ENCODE measurements around the gene CFAP299.

CFAP299 gene

DNA sequence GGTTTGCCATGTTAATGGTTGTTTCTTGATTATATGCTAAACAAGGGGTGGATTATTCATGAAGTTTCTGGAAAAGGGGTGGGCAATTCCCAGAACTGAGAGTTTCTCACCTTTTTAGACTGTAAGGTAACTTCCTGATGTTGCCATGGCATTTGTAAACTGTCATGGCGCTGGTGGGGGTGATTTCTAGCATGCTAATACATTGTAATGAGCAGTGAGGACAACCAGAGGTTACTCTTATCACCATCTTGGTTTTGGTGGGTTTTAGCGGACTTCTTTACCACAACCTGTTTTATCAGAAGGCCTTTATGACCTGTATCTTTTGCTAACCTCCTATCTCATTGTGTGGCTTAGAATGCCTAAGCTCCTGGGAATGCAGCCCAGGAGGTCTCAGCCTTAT, 81.5 kb downstream of the CFAP299 start:
- no peak overlapping the region for H2BK5ac ChIP-seq (ENCODE audit: low read depth, low read length, poor library complexity)
- no peak overlapping the region for H2BK120ac ChIP-seq (ENCODE audit: insufficient read depth, low read length, poor library complexity)
- H3K4me2 ChIP-seq (ENCODE audit: low read length), result no peak overlapping the region
- WGBS (ENCODE audit: extremely low coverage, insufficient coverage, insufficient read length), result no CpG with 5 or more reads among the region's 2 CpGs
- H2BK12ac ChIP-seq (ENCODE audit: low read length), result no peak overlapping the region
- H4K8ac ChIP-seq (ENCODE audit: low read depth, low read length), result no peak overlapping the region
- H3K9me3 ChIP-seq (ENCODE audit: insufficient read depth, low read depth, low read length), result no peaks in the 10 kb centered on the region
- no peak overlapping the region for H3K4me3 ChIP-seq (ENCODE audit: low read depth, low read length)
- no peaks in the 10 kb centered on the region for H3K79me1 ChIP-seq (ENCODE audit: low read length)
- H3K4ac ChIP-seq (ENCODE audit: low read depth, low read length), result no peak overlapping the region
- H3K23ac ChIP-seq (ENCODE audit: low read length), result no peak overlapping the region
- no peak overlapping the region for H3K9ac ChIP-seq (ENCODE audit: low read length)
- H4K12ac ChIP-seq (ENCODE audit: low read depth, low read length), result no peak overlapping the region
- no peaks in the 10 kb centered on the region for H3K36me3 ChIP-seq (ENCODE audit: control insufficient read depth in 1 of 2, insufficient read depth in 2 of 2, low read length in 2 of 2)
- H3K4me1 ChIP-seq (ENCODE audit: control insufficient read depth in 1 of 2, insufficient read depth in 2 of 2, low read length in 2 of 2), result no peaks in the 10 kb centered on the region
- no peak for DNase-seq
- H3K18ac ChIP-seq (ENCODE audit: low read length), result no peak overlapping the region
- H2AK5ac ChIP-seq (ENCODE audit: low read length), result no peak overlapping the region
- no peaks in the 10 kb centered on the region for H3K79me2 ChIP-seq (ENCODE audit: control insufficient read depth, insufficient read depth, low read length, poor library complexity)
- no peak overlapping the region for H3K27ac ChIP-seq (ENCODE audit: low read depth, low read length)
- H3K27me3 ChIP-seq (ENCODE audit: insufficient read depth, low read length), result no peaks in the 10 kb centered on the region
- H2AFZ ChIP-seq (ENCODE audit: insufficient read depth, low read length, poor library complexity), result no peak overlapping the region
- no peak overlapping the region for H4K91ac ChIP-seq (ENCODE audit: low read depth, low read length)
- no peak overlapping the region for H3K14ac ChIP-seq (ENCODE audit: low read length)

DNA sequence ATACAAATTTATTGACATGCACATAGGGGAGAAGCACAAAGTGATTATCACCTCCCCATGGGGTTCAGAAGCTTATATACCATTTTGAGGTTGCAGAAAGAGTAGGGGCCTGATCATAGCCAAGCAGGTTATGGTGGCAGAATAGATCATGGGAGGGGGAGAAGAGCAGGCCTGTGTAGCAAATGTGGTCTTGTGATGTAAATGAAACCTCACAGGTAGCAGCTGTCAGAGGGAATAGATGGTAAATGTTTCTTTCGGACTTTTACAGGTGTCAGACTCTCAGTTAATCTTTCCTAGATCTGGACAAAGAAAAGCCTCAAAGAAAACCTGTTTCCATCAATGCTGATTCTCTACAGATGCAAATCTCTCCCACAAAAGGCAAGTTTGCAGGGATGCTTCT, 84.4 kb downstream of the CFAP299 start:
- no peak overlapping the region for H2AK5ac ChIP-seq (ENCODE audit: low read length)
- no peak overlapping the region for H2BK12ac ChIP-seq (ENCODE audit: low read length)
- no peaks in the 10 kb centered on the region for H3K79me1 ChIP-seq (ENCODE audit: low read length)
- no peak overlapping the region for H3K23ac ChIP-seq (ENCODE audit: low read length)
- H2BK120ac ChIP-seq (ENCODE audit: insufficient read depth, low read length, poor library complexity), result no peak overlapping the region
- H3K4me1 ChIP-seq (ENCODE audit: control insufficient read depth in 1 of 2, insufficient read depth in 2 of 2, low read length in 2 of 2), result no peaks in the 10 kb centered on the region
- DNase-seq, result no peak
- H4K8ac ChIP-seq (ENCODE audit: low read depth, low read length), result no peak overlapping the region
- no peak overlapping the region for H3K4ac ChIP-seq (ENCODE audit: low read depth, low read length)
- H3K4me2 ChIP-seq (ENCODE audit: low read length), result no peak overlapping the region
- no peak overlapping the region for H2BK5ac ChIP-seq (ENCODE audit: low read depth, low read length, poor library complexity)
- H3K18ac ChIP-seq (ENCODE audit: low read length), result no peak overlapping the region
- no peaks in the 10 kb centered on the region for H3K9me3 ChIP-seq (ENCODE audit: insufficient read depth, low read depth, low read length)
- no peaks in the 10 kb centered on the region for H3K36me3 ChIP-seq (ENCODE audit: control insufficient read depth in 1 of 2, insufficient read depth in 2 of 2, low read length in 2 of 2)
- H2AFZ ChIP-seq (ENCODE audit: insufficient read depth, low read length, poor library complexity), result no peak overlapping the region
- no peak overlapping the region for H4K12ac ChIP-seq (ENCODE audit: low read depth, low read length)
- H3K27me3 ChIP-seq (ENCODE audit: insufficient read depth, low read length), result no peaks in the 10 kb centered on the region
- no peak overlapping the region for H3K9ac ChIP-seq (ENCODE audit: low read length)
- no peak overlapping the region for H3K14ac ChIP-seq (ENCODE audit: low read length)
- H4K91ac ChIP-seq (ENCODE audit: low read depth, low read length), result no peak overlapping the region
- no CpG with 5 or more reads among the region's 1 CpG for WGBS (ENCODE audit: extremely low coverage, insufficient coverage, insufficient read length)
- H3K4me3 ChIP-seq (ENCODE audit: low read depth, low read length), result no peak overlapping the region
- no peak overlapping the region for H3K27ac ChIP-seq (ENCODE audit: low read depth, low read length)
- H3K79me2 ChIP-seq (ENCODE audit: control insufficient read depth, insufficient read depth, low read length, poor library complexity), result no peaks in the 10 kb centered on the region

DNA sequence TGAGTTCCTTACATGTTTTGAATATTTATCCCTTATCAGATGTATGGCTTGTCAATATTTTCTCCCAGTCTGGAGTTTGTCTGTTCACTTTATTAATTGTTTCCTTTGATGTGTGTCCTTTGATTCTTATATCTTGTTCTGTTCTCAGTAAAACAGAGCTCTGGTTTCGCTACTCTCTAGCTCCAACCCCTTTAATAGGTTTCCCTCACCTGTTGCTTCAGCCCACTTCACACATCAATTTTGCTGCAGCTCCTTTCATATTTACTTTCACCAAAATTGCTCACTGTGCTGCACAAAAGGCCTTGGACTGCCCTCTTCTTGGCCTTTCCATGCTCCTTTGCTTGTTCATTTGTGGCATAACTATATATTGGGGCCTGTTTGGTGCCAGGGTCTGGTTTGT, 85.1 kb downstream of the CFAP299 start:
- Histone ChIP-seq H2BK12ac (ENCODE audit: low read length) (no peak overlapping the region), H3K4me1 (ENCODE audit: control insufficient read depth in 1 of 2, insufficient read depth in 2 of 2, low read length in 2 of 2) (no peaks in the 10 kb centered on the region), H2BK120ac (ENCODE audit: insufficient read depth, low read length, poor library complexity) (no peak overlapping the region), H3K27me3 (ENCODE audit: insufficient read depth, low read length) (no peaks in the 10 kb centered on the region), H2AFZ (ENCODE audit: insufficient read depth, low read length, poor library complexity) (no peak overlapping the region), H4K91ac (ENCODE audit: low read depth, low read length) (no peak overlapping the region), H3K9ac (ENCODE audit: low read length) (no peak overlapping the region), H3K79me1 (ENCODE audit: low read length) (no peaks in the 10 kb centered on the region), H2BK5ac (ENCODE audit: low read depth, low read length, poor library complexity) (no peak overlapping the region), H4K8ac (ENCODE audit: low read depth, low read length) (no peak overlapping the region), H4K12ac (ENCODE audit: low read depth, low read length) (no peak overlapping the region), H3K36me3 (ENCODE audit: control insufficient read depth in 1 of 2, insufficient read depth in 2 of 2, low read length in 2 of 2) (no peaks in the 10 kb centered on the region), H3K18ac (ENCODE audit: low read length) (no peak overlapping the region), H3K9me3 (ENCODE audit: insufficient read depth, low read depth, low read length) (no peaks in the 10 kb centered on the region), H3K23ac (ENCODE audit: low read length) (no peak overlapping the region), H2AK5ac (ENCODE audit: low read length) (no peak overlapping the region), H3K4ac (ENCODE audit: low read depth, low read length) (no peak overlapping the region), H3K14ac (ENCODE audit: low read length) (no peak overlapping the region), H3K4me3 (ENCODE audit: low read depth, low read length) (no peak overlapping the region), H3K4me2 (ENCODE audit: low read length) (no peak overlapping the region), H3K27ac (ENCODE audit: low read depth, low read length) (no peak overlapping the region), H3K79me2 (ENCODE audit: control insufficient read depth, insufficient read depth, low read length, poor library complexity) (no peaks in the 10 kb centered on the region)
- DNase-seq, result no peak
- WGBS (ENCODE audit: extremely low coverage, insufficient coverage, insufficient read length), result no CpG with 5 or more reads among the region's 1 CpG

DNA sequence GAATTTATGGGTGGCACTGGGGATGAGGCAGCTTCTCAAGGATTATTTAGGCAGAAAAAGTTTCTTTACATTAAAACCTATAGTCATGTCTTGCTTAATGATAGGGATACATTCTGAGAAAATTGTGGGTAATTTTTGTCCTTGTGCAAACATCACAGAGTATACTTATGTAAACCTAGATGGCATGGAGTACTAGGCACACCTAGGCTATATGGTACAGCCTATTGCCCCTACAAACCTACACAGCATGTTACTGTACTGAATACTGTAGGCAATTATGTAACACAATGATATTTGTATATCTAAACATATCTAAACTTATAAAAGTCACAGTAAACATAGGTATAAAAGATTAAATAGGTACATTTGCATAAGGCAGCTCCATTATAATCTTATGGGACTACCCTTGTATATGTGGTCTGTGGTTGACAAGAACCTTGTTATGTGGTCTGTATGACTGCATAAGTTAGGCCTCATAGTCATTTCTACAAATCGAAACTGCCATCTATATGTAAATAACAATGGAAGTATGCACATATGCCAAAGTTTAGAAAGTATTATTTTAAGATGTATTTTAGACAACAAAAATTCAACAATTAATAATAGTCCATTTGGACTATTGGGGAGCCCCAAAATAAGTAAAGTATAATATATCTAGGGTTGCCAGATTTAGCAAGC, 87.3 kb downstream of the CFAP299 start:
- WGBS (ENCODE audit: extremely low coverage, insufficient coverage, insufficient read length), result no CpG with 5 or more reads among the region's 1 CpG

More for the DNA sequence above, 87.3 kb downstream of the CFAP299 start:
- no peak overlapping the region for H3K18ac ChIP-seq (ENCODE audit: low read length)
- H3K79me1 ChIP-seq (ENCODE audit: low read length), result no peaks in the 10 kb centered on the region
- no peak overlapping the region for H3K4me3 ChIP-seq (ENCODE audit: low read depth, low read length)
- H2BK5ac ChIP-seq (ENCODE audit: low read depth, low read length, poor library complexity), result no peak overlapping the region
- H3K14ac ChIP-seq (ENCODE audit: low read length), result no peak overlapping the region
- H3K79me2 ChIP-seq (ENCODE audit: control insufficient read depth, insufficient read depth, low read length, poor library complexity), result no peaks in the 10 kb centered on the region
- H3K9ac ChIP-seq (ENCODE audit: low read length), result no peak overlapping the region
- DNase-seq, result no peak
- no peak overlapping the region for H3K4me2 ChIP-seq (ENCODE audit: low read length)
- no peak overlapping the region for H4K8ac ChIP-seq (ENCODE audit: low read depth, low read length)
- H3K36me3 ChIP-seq (ENCODE audit: control insufficient read depth in 1 of 2, insufficient read depth in 2 of 2, low read length in 2 of 2), result no peaks in the 10 kb centered on the region
- no peak overlapping the region for H3K4ac ChIP-seq (ENCODE audit: low read depth, low read length)
- no peak overlapping the region for H2BK120ac ChIP-seq (ENCODE audit: insufficient read depth, low read length, poor library complexity)
- no peaks in the 10 kb centered on the region for H3K4me1 ChIP-seq (ENCODE audit: control insufficient read depth in 1 of 2, insufficient read depth in 2 of 2, low read length in 2 of 2)
- no peak overlapping the region for H2AK5ac ChIP-seq (ENCODE audit: low read length)
- no peak overlapping the region for H4K91ac ChIP-seq (ENCODE audit: low read depth, low read length)
- no peak overlapping the region for H3K27ac ChIP-seq (ENCODE audit: low read depth, low read length)
- H2AFZ ChIP-seq (ENCODE audit: insufficient read depth, low read length, poor library complexity), result no peak overlapping the region
- H3K9me3 ChIP-seq (ENCODE audit: insufficient read depth, low read depth, low read length), result no peaks in the 10 kb centered on the region
- H2BK12ac ChIP-seq (ENCODE audit: low read length), result no peak overlapping the region
- H3K23ac ChIP-seq (ENCODE audit: low read length), result no peak overlapping the region
- no peak overlapping the region for H4K12ac ChIP-seq (ENCODE audit: low read depth, low read length)
- no peaks in the 10 kb centered on the region for H3K27me3 ChIP-seq (ENCODE audit: insufficient read depth, low read length)
